NCI-H1417 (cell line): ENCODE measurements around the gene LRRFIP2.

ENCODE experiments used
- DNase-seq, 3 experiments: peaks; one replicate each; lab custom pipeline; 2025; lab: John Stamatoyannopoulos, UW

LRRFIP2 gene

GRCh38 chr3:37025561-37026335 is 148.6 kb downstream of the LRRFIP2 start:
- no peak for DNase-seq

GRCh38 chr3:37024820-37025405 is 149.5 kb downstream of the LRRFIP2 start:
- no peak for DNase-seq

- no peak for DNase-seq
Observed at GRCh38 chr3:37024092-37024491, 150.3 kb downstream of the LRRFIP2 start.

- DNase-seq = no peak
Observed at GRCh38 chr3:37017683-37018082, 156.7 kb downstream of the LRRFIP2 start.

GRCh38 chr3:37016903-37017302 is 157.5 kb downstream of the LRRFIP2 start:
- DNase-seq = no peak

- DNase-seq = no peak
Observed at GRCh38 chr3:37015642-37016041, 158.7 kb downstream of the LRRFIP2 start.

- no peak for DNase-seq
Observed at GRCh38 chr3:37014620-37015019, 159.8 kb downstream of the LRRFIP2 start.
